ENCODE results near the gene CMTM5. TPM values are rescaled to one million over a fixed set of nuclear protein-coding genes. Genes with fewer than 3 reads are reported as not detected.

The CMTM5 gene
- total and polyA plus RNA-seq, 2 donors (not counting 3 experiments of a cell fraction or from before 2014, with no cell fraction given) = not detected

- Histone ChIP-seq H2AFZ (ENCODE audit: low read depth, low read length) (no peak overlapping the region), H3K9me3 (replicated peaks; ENCODE audit: control insufficient read depth, insufficient read depth, low read length) (no peaks in the 10 kb centered on the region), H3K4me1 (ENCODE audit: control insufficient read depth, extremely low read depth, insufficient read depth, low read length) (no peaks in the 10 kb centered on the region), H3K27ac (ENCODE audit: insufficient read depth, low read depth, low read length) (no peak overlapping the region), H3K36me3 (ENCODE audit: control insufficient read depth in 2 of 2, extremely low read depth in 1 of 2, insufficient read depth in 2 of 2, low read length in 2 of 2) (no peaks in the 10 kb centered on the region), H4K20me1 (replicated peaks; ENCODE audit: control insufficient read depth, extremely low read depth, insufficient read depth, low read length) (no peaks in the 10 kb centered on the region), H3K9me1 (replicated peaks; ENCODE audit: control insufficient read depth, extremely low read depth, insufficient read depth, low read length) (no peaks in the 10 kb centered on the region), H3K27me3 (ENCODE audit: control insufficient read depth in 2 of 2, insufficient read depth in 2 of 2, low read length in 2 of 2) (no peaks in the 10 kb centered on the region), H3K4me3 (replicated peaks in 1 of 3; ENCODE audit: insufficient read depth in 1 of 3, low read depth in 1 of 3, low read length in 3 of 3) (no peak overlapping the region), H3K4me2 (ENCODE audit: insufficient read depth, low read length) (no peak overlapping the region), H3K79me2 (ENCODE audit: control insufficient read depth, insufficient read depth, low read length) (no peaks in the 10 kb centered on the region), H3K9ac (replicated peaks; ENCODE audit: extremely low read depth, insufficient read depth, low read length) (no peak overlapping the region)
- CTCF ChIA-PET = interaction anchor here (1.8 kb wide), 1 partner anchor 34 kb away, joined by 4 read pairs; no protein-coding TSS in a partner anchor
- DNase-seq (ENCODE audit: low read depth, low spot score) (no peak), FAIRE-seq (no peak)
- dilution Hi-C loops (cut with MboI; ENCODE audit: extremely low pct_ligation_motif_present, low sequenced_read_pairs) = no loop called here
- intact Hi-C loops (cut with micrococcal nuclease) = no loop called here
- POLR2A ChIA-PET = no interaction called here
- TF ChIP-seq FOS (IDR thresholded peaks at IDR 0.05; ENCODE audit: borderline replicate concordance, insufficient read depth, low read length) (no peak), EZH2 (IDR thresholded peaks at IDR 0.05; ENCODE audit: borderline replicate concordance, low read depth, low read length, severe bottlenecking) (no peak), JUN (IDR thresholded peaks at IDR 0.05; ENCODE audit: borderline replicate concordance, insufficient read depth, insufficient read length, low read depth) (no peak), CTCF (IDR thresholded peaks at IDR 0.05; ENCODE audit: extremely low read depth in 1 of 2, insufficient read depth in 1 of 2, low read depth in 1 of 2, low read length in 2 of 2) (no peak), GATA2 (IDR thresholded peaks at IDR 0.05; ENCODE audit: insufficient read depth, insufficient read length, low read depth, low read length) (no peak), POLR2A (IDR thresholded peaks at IDR 0.05; ENCODE audit: low read depth, low read length) (no peak), POLR2AphosphoS5 (IDR thresholded peaks at IDR 0.05; ENCODE audit: insufficient read depth, low read depth, low read length) (no peak), MYC (IDR thresholded peaks at IDR 0.05; ENCODE audit: low read depth, low read length) (no peak)
- BruUV-seq (replicated peaks) = no TSS peak
Observed at GRCh38 chr14:23414254-23414653, 37.4 kb downstream of the CMTM5 start.
